ENCODE measurements around the gene ZNF100.
"Not testable (repeated sequence)": the region's sequence is repeated elsewhere in the genome, so short reads cannot be mapped to it uniquely, and the experiment has no call there.

The ZNF100 gene

GRCh38 chr19:21767065-21767800, at the start of gene ZNF100:
Gene ZNF100 (minus strand): TSS chr19:21767579. CDS start chr19:21767429, 150 bp downstream.
- DNase-seq: peak; percentile 80 to 81

DNA sequence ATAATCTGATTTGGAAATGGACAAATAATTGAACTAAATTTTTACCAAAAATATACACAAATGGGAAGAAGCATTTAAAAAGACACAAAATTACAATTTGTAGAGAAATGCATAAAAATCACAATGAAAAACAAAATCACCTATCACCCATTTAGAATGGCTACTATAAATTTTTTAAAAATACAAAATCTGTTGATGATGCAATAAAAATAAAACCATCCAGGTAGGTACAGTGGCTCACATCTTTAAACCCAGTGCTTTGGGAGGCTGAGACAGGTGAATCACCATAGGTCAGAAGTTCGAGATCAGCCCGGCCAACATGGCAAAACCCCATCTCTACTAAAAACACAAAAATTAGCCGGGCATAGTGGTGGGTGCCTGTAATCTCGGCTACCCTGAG, 45.1 kb upstream of the ZNF100 start:
- DNase-seq: no peak

DNA sequence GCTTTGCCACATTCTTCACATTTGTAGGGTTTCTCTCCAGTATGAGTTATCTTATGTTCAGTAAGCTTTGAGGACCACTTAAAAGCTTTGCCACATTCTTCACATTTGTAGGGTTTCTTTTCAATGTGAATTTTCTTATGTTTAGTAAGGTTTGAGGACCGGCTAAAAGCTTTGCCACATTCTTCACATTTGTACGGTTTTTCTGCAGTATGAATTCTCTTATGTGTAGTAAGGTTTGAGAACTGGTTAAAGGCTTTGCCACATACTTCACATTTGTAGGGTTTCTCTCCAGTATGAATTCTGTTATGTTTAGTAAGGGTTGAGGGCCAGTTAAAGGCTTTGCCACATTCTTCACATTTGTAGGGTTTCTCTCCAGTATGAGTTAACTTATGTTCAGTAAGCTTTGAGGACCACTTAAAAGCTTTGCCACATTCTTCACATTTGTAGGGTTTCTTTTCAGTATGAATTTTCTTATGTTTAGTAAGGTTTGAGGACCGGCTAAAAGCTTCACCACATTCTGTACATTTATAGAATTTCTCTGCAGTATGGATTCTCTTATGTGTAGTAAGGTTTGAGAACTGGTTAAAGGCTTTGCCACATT, 41.1 kb upstream of the ZNF100 start:
- DNase-seq: not testable (repeated sequence)

DNA sequence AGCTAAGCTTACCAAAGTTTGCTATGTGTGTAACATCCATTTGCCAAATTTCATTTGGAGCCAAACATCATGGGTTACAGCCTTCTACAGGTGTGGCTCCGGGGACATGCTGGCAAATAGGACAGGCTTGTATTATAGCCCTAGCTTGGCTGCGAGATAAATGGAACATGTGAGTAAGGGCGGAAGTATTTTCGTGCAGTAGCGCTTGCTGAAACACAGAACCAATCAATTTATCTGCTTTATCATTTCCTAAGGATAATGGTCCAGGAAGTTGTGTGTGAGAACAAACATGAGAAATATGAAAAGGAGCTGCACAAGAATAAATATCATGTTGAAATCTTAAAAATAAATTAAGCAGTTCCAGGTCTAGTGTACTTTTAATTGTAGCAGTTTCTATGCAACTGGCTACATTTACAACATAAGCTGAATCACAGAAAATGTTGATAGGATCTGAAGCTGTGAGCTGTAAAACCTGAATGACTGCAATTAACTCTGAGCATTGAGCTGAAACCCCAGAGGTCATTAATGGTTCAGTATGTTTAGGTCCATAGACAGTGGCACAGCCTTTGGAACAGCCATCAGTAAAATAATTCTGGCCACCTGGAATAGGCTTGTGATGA, 22.2 kb upstream of the ZNF100 start:
- no peak for DNase-seq

DNA sequence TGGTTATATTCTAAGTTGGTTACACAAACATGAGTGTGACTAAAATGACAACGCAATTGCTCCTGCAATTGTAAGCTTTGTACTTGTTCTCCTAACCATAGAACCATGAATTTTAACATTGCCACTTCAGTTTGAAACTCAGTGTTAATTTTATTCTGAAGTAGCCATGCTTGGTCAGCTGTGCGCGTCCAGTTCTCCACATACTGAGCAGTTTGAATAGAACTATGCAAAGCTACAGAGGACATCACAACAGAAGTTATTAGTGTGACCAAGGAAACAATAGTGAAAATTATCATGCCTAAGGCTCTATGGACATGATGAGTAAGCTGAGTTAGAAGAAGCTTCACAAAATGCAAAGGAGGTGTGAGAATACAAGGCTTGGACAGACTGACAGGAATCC, 19.6 kb upstream of the ZNF100 start:
- no peak for DNase-seq

- DNase-seq: not testable (repeated sequence)
Observed at GRCh38 chr19:21775792-21776191, 8.4 kb upstream of the ZNF100 start.

DNA sequence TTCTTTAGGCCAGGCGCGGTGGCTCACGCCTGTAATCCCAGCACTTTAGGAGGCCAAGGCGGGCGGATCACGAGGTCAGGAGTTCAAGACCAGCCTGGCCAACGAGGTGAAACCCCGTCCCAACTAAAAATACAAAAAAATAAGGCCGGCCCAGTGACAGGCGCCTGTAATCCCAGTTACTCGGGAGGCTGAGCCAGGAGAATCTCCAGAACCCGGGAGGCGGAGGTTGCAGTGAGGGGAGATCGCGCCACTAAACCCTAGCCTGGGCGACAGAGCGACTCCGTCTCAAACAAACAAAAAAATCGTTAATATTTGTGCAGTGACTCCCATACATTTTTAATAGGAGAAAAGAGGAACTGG, 694 bp downstream of the ZNF100 start:
- DNase-seq: not testable (repeated sequence)

DNA sequence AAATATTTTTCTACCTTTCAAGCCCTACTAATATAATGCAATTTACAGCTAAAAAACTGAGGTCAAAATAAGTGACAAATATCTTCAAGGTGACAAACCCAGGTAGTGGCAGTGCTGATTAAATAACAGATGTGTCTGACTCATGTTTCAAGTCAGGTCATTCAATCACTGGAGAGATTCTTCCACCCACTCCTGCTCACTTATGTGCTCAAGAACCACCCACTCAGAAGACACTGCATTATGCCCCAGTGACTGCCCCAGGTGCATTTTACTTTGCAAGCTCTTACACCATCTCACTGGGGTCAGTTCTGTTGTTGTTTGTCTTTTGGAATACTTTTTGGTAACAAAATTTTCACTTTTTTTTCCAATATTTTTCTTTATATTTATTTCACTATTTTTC, 2.2 kb downstream of the ZNF100 start:
- DNase-seq: no peak

GRCh38 chr19:21761547-21761946, 5.8 kb downstream of the ZNF100 start:
- DNase-seq: not testable (repeated sequence)

- DNase-seq: no peak
Observed at GRCh38 chr19:21758296-21758695, 9.1 kb downstream of the ZNF100 start.

GRCh38 chr19:21755555-21755954, 11.8 kb downstream of the ZNF100 start:
- DNase-seq: not testable (repeated sequence)

GRCh38 chr19:21751384-21751783, 16.0 kb downstream of the ZNF100 start:
- DNase-seq: no peak

GRCh38 chr19:21750586-21751128, 16.7 kb downstream of the ZNF100 start:
- DNase-seq: no peak

DNA sequence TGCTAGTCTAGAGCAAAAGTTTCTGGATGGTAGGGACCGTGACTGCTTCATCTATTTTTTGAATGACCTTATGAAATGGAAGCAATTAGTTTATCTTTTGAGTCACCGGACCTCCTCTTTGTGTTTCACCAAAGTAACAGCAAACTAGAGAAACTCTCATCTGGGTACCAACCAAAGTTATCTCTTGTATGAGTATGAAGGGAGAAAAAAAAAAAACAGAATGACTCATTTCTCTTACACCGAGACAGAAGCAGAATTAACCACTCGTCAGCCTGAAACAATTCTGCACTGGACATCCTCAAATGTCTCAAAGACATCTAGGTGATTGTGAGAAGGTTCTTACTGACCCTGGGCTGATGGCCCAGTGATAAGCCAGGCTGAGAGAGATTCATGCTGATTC, 18.3 kb downstream of the ZNF100 start:
- DNase-seq: no peak

DNA sequence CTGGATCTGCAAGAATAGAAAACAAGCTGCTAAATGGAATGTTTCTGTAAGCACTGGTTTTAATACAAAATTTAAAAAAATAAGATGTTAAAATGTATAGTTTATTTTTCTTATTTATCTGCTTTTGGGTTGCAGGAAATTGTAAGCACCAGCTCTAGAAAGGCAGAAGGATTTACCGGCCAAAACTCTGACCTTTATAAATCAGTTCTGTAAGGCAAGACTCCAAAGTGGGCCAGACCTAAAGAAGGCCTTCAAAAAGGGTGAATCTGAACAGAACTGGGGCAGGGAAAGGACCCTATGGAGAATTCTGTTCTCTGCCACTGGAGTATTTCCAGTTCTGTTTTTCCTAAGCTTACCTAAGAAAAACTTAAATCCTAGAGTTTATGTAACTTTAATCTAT, 19.3 kb downstream of the ZNF100 start:
- no peak for DNase-seq

DNA sequence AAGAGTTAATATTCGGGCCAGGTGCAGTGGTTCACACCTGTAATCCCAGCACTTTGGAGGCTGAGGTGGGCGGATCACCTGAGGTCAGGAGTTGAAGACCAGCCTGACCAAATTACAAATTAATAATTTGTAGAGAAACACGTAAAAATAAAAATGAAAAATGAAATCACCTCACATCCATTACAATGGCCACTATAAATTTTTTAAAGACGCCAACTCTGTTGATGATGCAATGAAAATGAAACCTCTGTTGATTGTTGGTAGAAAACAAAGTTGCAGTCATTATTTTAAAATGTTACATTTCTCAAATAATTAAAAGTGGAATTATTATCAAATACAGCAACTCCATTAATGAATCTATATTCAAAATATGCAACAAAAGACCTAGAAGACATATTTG, 26.8 kb downstream of the ZNF100 start:
- DNase-seq: no peak

DNA sequence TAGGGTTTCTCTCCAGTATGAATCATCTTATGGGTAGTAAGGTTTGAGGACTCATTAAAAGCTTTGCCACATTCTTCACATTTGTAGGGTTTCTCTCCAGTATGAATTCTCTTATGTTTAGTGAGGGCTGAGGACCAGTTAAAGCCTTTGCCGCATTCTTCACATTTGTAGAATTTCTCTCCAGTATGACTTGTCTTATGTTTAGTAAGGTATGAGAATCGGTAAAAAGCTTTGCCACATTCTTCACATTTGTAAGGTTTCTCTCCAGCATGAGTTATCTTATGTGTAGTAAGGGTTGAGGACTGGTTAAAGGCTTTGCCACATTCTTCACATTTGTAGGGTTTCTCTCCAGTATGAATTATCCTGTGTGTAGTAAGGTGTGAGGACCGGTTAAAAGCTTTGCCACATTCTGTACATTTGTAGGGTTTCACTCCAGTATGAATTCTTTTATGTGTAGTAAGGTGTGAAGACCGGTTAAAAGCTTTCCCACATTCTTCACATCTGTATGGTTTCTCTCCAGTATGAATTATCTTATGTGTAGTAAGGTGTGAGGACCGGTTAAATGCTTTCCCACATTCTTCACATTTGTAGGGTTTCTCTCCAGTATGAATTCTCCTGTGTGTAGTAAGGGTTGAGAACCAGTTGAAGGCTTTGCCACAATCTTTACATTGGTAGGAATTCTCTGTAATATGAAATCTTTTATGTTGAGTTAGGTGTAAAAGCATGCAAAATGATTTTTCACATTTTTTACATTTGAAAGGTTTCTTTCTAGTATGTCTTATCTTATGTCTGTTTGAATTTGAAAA, 40.2 kb downstream of the ZNF100 start:
- not testable (repeated sequence) for DNase-seq

- DNase-seq: no peak
Observed at GRCh38 chr19:21713761-21714160, 53.6 kb downstream of the ZNF100 start.

DNA sequence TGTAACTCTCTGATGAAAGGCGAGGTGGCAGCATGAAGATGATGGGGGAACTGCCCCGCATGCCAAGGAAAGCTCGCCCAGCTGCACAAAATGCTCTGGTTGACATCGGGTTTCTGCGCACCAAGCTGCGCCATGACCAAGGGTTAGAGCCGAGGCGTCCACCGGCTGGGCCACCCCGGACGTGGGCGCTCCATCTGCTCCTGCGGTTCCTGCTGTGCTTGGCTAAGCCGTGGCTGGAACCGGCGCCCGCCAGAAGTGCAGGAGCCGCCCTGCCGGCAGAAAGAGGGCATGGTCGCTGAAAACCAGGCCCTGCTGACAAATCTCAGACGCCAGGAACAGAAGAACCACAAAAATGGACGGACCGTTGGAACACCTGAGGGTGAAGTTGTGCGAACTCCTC, 57.9 kb downstream of the ZNF100 start:
- DNase-seq: no peak

DNA sequence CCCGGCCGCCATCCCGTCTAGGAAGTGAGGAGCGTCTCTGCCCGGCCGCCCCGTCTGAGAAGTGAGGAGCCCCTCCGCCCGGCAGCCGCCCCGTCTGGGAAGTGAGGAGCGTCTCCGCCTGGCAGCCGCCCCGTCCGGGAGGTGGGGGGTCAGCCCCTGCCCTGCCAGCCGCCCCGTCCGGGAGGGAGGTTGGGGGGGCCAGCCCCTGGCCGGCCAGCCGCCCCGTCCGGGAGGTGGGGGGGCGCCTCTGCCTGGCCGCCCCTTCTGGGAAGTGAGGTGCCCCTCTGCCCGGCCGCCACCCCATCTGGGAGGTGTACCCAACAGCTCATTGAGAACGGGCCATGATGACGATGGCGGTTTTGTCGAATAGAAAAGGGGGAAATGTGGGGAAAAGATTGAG, 59.5 kb downstream of the ZNF100 start:
- DNase-seq: not testable (repeated sequence)

- no peak for DNase-seq
Observed at GRCh38 chr19:21707065-21707464, 60.3 kb downstream of the ZNF100 start.

- DNase-seq: no peak
Observed at GRCh38 chr19:21705393-21705792, 62.0 kb downstream of the ZNF100 start.

DNA sequence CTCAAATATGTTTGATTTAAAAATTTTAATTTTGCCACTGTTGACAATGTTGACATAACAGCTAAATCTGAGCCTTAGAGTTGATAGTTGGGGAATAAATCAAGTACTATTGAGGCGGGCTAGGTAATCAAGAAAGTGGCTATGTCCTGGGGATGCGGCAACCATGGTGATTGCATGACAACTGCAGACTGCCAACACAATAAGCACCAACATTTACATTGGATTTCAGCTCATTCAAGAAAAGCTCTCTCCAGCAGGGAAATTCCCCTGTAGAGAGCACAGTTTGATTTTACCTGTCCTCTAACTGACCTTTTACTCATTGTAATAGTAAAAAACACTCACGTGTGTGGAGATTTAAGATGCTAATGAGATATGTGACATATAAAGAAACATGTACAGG, 63.1 kb downstream of the ZNF100 start:
- no peak for DNase-seq

Data from activated CD4-positive, alpha-beta T cell treated with anti-CD3 and anti-CD28 coated beads, Interleukin-2, amount 50 U/mL, for 4 hours (primary cell).